Activated naive CD8-positive, alpha-beta T cell treated with anti-CD3 and anti-CD28 coated beads, Interleukin-2, amount 50 U/mL, for 24 hours (primary cell): ENCODE data around the gene CERS6.
"Not testable (repeated sequence)": the region's sequence is repeated elsewhere in the genome, so short reads cannot be mapped to it uniquely, and the experiment has no call there.

Experiments
- ATAC-seq: fragments of 150-1000 bp; cut with Tn5 transposase; one replicate; pipeline ENCODE4 v1.10.0; 2021
- DNase-seq: peaks from one replicate; pipeline ENCODE4 v3.0.0; 2021
- H3K27ac Mint-ChIP-seq: one replicate; pipeline ENCODE4 v1.8.0; 2021; ENCODE audit warnings: mild to moderate bottlenecking, mixed read lengths
- H3K27me3 Mint-ChIP-seq: one replicate; pipeline ENCODE4 v1.8.0; 2021; ENCODE audit warnings: mixed read lengths
- H3K36me3 Mint-ChIP-seq: one replicate; pipeline ENCODE4 v1.8.0; 2021; ENCODE audit warnings: low read depth, mixed read lengths
- H3K4me1 Mint-ChIP-seq: one replicate; pipeline ENCODE4 v1.8.0; 2021; ENCODE audit warnings: mixed read lengths
- H3K4me3 Mint-ChIP-seq: one replicate; pipeline ENCODE4 v1.8.0; 2021; ENCODE audit warnings: mild to moderate bottlenecking, moderate library complexity, mixed read lengths
- H3K9me3 Mint-ChIP-seq: one replicate; pipeline ENCODE4 v1.8.0; 2021; ENCODE audit warnings: mixed read lengths

The CERS6 gene

DNA sequence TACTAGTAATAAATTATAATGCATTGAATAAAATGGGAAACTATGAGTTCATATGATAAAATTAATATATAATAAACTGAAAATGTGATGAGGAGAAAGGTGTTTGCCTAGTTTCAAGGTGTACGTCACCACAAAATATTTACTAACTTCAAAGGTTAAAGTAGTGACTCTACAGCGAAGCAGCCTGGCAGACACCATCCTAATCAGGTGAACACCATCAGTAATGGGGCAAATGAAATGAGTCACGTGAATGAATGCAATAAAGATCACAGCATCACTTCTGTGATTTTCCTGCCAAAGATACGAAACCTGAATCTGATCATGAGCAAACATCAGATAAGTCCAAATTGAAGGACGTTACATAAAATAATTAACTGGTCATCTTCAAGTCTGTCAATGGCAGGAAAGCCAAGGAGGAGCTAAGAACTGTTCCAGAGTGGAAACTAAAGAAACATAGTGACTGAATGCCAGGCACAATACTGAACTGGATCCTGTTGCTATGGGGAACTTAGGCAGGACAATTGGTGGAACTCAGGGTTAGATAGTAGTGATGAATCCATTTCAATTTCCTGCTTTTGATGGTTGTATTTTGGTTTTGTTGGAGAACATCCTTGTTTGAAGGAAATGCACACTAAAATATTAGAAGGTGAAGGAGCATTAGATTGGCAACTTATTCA is 334.3 kb downstream of the CERS6 start:
- Mint-ChIP-seq H3K36me3 (no peaks in the 10 kb centered on the region), H3K4me3 (no peak overlapping the region), H3K27ac (no peak overlapping the region), H3K27me3 (no peaks in the 10 kb centered on the region), H3K9me3 (peaks cover 3% of the 10 kb centered on the region), H3K4me1 (no peaks in the 10 kb centered on the region)
- no peak for ATAC-seq
- DNase-seq, result no peak

DNA sequence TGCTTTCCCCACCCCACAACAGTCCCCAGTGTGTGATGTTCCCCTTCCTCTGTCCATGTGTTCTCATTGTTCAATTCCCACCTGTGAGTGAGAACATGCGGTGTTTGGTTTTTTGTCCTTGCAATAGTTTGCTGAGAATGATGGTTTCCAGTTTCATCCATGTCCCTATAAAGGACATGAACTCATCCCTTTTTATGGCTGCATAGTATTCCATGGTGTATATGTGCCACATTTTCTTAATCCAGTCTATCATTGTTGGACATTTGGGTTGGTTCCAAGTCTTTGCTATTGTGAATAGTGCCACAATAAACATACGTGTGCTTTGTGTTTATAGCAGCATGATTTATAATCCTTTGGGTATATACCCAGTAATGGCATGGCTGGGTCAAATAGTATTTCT is 335.1 kb downstream of the CERS6 start:
- not testable (repeated sequence) for H3K27ac Mint-ChIP-seq, ATAC-seq, H3K4me3 Mint-ChIP-seq, H3K27me3 Mint-ChIP-seq, DNase-seq, H3K4me1 Mint-ChIP-seq, H3K9me3 Mint-ChIP-seq, H3K36me3 Mint-ChIP-seq

DNA sequence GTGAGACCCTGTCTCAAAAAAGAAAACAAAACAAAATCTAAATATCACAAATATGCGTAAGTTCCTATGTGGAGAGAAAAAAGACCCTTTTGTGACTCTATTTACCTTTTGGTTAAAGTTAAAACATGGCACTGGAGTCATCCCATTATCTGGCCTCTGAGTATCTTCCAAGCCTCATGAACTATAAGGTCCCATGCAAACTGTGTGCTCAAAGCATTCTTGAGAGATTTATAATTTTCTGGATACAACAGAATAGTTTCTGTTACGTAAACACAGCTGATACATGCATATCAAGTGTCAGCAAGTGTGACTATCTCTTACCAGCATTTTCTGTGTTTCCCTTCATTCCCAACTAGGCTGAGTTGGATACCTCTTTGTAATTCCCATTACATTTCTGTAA is 337.5 kb downstream of the CERS6 start:
- Mint-ChIP-seq H3K9me3 (peaks cover 2% of the 10 kb centered on the region), H3K27ac (no peak overlapping the region), H3K27me3 (no peaks in the 10 kb centered on the region), H3K36me3 (no peaks in the 10 kb centered on the region), H3K4me1 (no peaks in the 10 kb centered on the region), H3K4me3 (no peak overlapping the region)
- ATAC-seq, result no peak
- DNase-seq, result no peak

DNA sequence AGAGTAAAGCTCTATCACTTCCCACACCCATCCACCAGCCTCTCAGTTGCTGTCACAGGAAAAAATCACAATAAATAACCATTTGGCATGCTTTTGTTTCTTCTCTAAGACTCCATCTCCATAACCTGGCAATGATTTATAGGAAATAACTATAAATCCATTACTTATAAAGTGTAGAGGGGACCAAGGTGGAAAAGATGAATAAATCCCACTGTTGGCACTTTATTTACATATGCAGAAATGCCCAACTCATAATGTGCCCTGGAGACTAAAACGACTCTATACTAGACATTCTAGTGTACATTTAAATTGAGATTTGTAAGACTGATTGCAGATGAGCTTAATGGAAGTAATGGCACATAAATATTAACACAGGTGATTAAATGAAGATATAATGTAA is 338.9 kb downstream of the CERS6 start:
- no peaks in the 10 kb centered on the region for H3K9me3 Mint-ChIP-seq
- no peaks in the 10 kb centered on the region for H3K4me1 Mint-ChIP-seq
- no peaks in the 10 kb centered on the region for H3K27me3 Mint-ChIP-seq
- no peak for DNase-seq
- ATAC-seq, result no peak
- H3K4me3 Mint-ChIP-seq, result no peak overlapping the region
- no peaks in the 10 kb centered on the region for H3K36me3 Mint-ChIP-seq
- no peak overlapping the region for H3K27ac Mint-ChIP-seq

DNA sequence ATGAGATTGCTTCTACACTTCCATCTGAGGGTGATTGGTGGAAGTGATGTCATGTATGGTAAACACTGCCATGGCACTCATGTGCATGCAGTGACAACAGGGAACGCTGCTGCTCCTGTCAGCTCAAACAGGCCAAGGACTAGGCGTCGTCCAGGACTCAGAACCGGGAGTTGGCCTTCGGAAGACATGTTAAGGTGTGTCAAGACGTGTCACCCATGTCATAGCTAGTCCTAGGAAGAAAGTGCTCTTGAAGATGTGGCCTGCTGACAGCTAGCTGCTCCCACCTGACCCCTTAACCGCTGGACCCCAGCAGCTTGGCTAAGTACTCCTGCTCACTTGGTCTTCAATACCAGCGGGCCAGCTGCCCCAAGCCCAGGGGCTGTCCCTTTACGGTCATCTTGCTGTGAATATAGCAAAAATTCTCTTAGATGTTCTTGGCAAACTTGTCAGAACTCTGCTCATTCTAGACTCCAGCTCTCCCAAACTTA is 340.1 kb downstream of the CERS6 start:
- no peak for ATAC-seq
- H3K36me3 Mint-ChIP-seq, result no peaks in the 10 kb centered on the region

DNA sequence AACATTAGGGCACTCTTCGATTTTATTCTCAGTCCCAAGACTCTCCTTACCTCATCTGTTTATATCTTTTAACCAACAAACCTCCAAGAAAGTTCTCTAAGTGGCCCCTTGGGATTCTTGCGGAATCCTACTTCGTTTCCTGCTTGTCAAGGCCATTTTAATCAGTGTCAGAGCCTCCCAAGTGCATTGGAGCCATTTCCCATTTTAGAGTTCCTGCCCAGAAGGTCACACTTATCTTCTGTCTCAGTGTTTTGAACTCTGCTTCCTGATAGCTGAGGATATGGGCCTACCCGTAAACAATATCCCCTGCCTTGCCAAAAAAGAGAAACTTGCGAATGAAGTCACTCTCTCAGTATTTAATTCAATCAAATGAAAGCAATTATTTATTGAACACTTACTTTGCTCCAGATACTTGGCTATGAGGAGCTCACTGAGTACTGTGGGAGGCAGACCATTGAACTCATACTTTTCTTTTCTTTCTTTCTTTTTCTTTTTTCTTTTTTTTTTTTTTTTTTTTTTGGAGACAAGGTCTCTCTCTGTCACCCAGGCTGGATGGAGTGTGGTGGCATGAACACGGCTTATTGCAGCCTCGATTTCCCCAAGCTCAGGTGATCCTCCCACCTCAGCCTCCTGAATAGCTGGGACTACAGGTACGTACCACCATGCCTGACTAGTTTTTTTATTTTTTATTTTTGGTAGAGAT is 340.7 kb downstream of the CERS6 start:
- no peaks in the 10 kb centered on the region for H3K27me3 Mint-ChIP-seq
- ATAC-seq (no peak), DNase-seq (no peak)
- H3K27ac Mint-ChIP-seq, result no peak overlapping the region
- H3K4me3 Mint-ChIP-seq, result no peak overlapping the region
- no peaks in the 10 kb centered on the region for H3K36me3 Mint-ChIP-seq
- H3K9me3 Mint-ChIP-seq, result no peaks in the 10 kb centered on the region
- no peaks in the 10 kb centered on the region for H3K4me1 Mint-ChIP-seq

More for the DNA sequence above, 340.1 kb downstream of the CERS6 start:
- no peaks in the 10 kb centered on the region for H3K27me3 Mint-ChIP-seq
- no peak for DNase-seq
- no peak overlapping the region for H3K4me3 Mint-ChIP-seq
- no peaks in the 10 kb centered on the region for H3K4me1 Mint-ChIP-seq
- H3K9me3 Mint-ChIP-seq, result no peaks in the 10 kb centered on the region
- no peak overlapping the region for H3K27ac Mint-ChIP-seq

DNA sequence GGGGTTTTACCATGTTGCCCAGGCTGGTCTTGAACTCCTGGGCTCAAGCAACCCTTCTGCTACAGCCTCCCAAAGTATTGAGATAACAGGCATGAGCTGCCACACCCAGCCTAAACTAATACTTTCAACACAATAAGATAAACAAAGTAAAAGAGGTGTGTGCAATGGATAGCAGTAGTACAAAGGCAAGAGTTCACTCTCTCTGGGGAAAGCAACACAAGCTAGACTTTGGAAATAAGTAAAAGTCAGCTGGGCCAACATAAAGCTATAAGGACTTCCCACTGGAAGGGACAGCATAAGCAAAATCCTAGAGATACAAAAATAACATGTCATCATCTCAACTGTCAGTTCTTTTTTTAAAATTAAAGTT is 341.2 kb downstream of the CERS6 start:
- Mint-ChIP-seq H3K27ac (no peak overlapping the region), H3K4me3 (no peak overlapping the region), H3K9me3 (no peaks in the 10 kb centered on the region), H3K4me1 (no peaks in the 10 kb centered on the region), H3K27me3 (no peaks in the 10 kb centered on the region), H3K36me3 (no peaks in the 10 kb centered on the region)
- DNase-seq (no peak), ATAC-seq (no peak)

DNA sequence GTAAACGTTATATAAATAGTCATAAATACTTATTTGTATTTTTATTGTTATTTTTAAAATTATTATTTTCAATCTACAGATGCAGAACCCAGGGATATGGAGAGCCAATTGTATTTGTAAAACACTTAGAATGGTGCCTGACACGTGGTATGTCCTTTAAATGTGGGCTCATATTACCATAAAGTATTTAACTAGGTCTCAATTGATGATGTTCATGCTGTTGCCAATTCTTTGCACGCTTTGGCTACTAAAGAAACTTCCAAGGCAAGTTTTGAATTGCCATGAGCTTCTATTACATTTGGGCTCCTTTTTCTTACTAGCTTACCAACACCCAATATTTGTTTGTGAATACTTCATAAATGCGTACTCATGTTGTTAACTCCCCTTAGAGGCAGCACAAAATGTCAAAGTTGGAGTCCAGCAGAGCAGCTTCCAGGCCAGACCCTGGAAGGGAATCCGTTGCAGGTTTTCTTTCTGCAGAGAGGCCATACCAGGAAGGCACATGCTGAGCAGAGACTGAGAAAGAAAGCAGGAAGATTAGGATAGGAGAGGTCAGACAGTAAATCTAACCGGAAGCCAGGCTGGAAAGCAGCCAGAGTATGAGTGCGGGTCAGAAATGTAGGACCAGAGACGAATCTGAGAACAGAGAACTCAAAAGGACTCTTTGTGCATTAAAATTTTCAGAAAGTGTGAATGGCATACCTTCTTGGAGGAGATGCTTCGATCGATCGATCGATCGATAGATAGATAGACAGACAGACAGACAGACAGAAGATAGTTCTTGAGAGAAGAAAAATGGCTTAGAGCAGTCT is 342.2 kb downstream of the CERS6 start:
- H3K4me1 Mint-ChIP-seq, result no peaks in the 10 kb centered on the region
- no peak overlapping the region for H3K27ac Mint-ChIP-seq
- no peaks in the 10 kb centered on the region for H3K9me3 Mint-ChIP-seq
- DNase-seq (no peak), ATAC-seq (no peak)
- H3K36me3 Mint-ChIP-seq, result no peaks in the 10 kb centered on the region
- H3K4me3 Mint-ChIP-seq, result no peak overlapping the region
- H3K27me3 Mint-ChIP-seq, result no peaks in the 10 kb centered on the region

DNA sequence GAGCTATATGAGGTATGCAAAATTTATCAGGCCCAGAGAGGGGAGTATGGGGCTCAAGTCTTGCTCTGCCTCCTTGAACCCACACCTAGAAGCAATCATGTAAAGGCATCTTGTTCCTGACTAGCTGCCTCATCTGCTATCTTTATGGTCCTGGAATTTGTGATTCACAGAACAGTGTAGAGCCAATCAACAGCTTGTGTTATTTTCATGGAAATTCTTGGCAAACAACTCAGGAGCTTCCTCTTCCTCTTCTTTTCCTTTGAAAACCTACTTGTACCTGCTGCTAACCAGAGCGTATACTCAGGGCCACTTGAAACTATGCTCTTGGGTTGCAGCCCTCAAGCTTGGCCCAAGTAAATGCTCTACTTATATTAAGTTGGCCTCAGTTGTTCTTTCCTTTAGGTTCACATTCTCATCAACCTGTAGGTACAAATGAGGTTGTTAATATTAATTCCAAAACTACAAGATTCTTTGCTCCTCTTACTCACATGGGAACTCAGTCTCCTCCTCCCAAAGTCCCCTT is 342.9 kb downstream of the CERS6 start:
- Mint-ChIP-seq H3K27ac (no peak overlapping the region), H3K4me1 (no peaks in the 10 kb centered on the region), H3K4me3 (no peak overlapping the region), H3K27me3 (no peaks in the 10 kb centered on the region), H3K9me3 (no peaks in the 10 kb centered on the region), H3K36me3 (no peaks in the 10 kb centered on the region)
- ATAC-seq (no peak), DNase-seq (no peak)

DNA sequence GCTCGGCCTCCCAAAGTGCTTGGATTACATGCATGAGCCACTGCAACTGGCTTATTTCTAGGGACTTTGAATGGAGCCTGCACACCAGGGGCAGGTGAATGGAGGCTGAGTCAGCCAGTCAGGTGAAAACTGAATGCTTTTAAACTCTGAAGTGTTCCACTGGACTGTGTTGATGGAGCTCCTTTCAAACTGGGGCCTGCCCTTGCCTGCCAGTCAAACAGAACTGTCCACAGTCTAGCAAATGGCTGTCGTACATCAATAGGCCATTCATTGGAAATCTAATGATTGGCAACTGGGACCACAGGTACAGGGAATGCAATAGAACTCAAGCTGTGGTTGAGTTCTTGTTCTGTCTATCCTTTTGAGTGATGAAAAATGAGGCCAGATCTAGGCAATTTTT is 345.4 kb downstream of the CERS6 start:
- no peak overlapping the region for H3K4me3 Mint-ChIP-seq
- H3K4me1 Mint-ChIP-seq, result no peaks in the 10 kb centered on the region
- ATAC-seq, result no peak
- H3K36me3 Mint-ChIP-seq, result no peaks in the 10 kb centered on the region
- H3K27ac Mint-ChIP-seq, result no peak overlapping the region
- DNase-seq, result no peak
- H3K27me3 Mint-ChIP-seq, result no peaks in the 10 kb centered on the region
- no peaks in the 10 kb centered on the region for H3K9me3 Mint-ChIP-seq

DNA sequence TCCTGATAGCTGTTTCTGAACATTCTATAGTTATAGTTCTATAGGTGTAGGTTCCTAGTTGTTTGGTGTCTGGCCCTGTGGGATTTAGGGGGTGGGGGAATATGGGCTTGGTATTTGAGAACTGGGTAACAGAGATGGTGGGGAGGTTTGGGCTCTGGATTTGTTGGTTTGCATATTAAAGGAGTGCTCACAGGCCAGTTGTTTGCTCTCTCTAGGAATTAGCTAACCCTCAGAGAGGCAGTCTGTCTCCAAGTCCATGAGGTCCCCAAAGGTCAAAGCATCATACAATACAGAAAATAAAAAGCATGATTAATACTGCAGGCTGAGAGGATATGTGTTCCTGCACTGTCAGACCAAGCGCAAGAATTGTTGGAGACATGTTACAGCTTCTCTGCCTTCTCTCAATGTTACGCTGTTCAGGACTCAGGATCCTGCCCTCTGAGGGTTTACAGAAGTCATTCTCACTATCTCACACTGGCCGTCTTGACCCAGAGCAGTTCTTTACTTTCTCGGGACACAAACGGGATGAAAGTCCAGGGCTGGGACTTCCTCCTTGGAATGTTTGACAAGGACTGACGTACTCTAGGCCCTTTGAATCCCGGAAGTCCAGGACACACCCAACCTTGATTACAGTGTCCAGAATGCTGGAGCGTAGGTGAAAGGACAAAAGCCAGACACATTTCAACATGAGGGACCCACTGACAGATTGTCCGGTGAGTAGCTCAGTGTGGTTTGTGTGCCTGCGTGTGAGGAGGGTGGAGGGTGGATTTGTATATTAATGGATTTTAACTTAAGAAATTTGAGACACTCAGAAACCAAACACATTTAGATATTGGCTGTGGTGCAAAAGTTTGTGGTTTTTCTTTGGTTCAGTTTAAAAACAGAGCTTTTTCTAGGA is 346.1 kb downstream of the CERS6 start, which contains the start of gene NOSTRIN:
Gene NOSTRIN (plus strand): TSS at position 677 of the 898 bp plus-strand sequence. CDS start 10 bp downstream, at position 687.
- no peaks in the 10 kb centered on the region for H3K36me3 Mint-ChIP-seq
- no peaks in the 10 kb centered on the region for H3K9me3 Mint-ChIP-seq
- no peak within 1 kb of the TSS for H3K4me3 Mint-ChIP-seq
- ATAC-seq, result no peak
- H3K27me3 Mint-ChIP-seq, result no peaks in the 10 kb centered on the region
- no peaks in the 10 kb centered on the region for H3K4me1 Mint-ChIP-seq
- H3K27ac Mint-ChIP-seq, result no peak within 1 kb of the TSS
- DNase-seq, result no peak

DNA sequence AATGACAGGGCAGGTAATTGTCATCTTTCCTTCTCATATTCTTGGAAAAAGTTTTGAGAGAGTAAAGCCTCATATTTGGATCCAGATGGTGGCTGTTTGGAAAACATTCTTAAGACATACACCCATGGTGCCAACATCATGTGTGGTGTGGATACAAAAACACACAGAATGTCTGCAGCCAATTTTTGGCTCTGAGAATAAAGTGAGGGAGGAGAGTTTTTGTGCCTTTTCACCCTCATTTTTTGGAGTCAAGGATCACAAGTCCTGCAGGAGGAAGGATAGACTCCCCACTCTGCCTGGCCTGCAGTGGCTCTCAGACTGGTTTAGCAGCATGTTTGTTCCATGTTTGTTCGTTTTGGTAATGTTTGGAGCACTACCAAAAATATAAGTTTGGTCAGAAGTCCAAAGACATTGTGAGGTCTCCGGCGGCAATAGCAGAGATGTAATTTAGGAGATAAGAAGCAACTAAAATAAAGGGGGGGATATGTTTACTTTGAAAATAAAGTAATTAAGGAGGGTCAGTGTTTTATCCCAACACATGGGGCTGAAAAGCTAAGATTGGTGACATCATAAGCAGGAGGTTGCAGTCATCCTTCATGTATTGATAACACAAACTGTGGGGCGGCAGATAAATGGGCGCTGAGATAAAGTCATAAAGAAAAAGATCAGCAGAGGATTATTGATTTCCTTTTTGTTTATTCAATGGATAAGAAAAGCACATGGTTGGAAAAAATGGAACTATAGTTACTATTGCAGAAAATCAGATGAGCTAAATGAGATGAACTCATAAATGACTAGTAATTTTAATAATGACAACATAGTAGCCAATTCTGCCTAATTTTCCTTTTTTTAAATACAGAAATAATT is 347.0 kb downstream of the CERS6 start:
- H3K27me3 Mint-ChIP-seq, result no peaks in the 10 kb centered on the region
- ATAC-seq, result no peak
- no peaks in the 10 kb centered on the region for H3K9me3 Mint-ChIP-seq
- H3K36me3 Mint-ChIP-seq, result no peaks in the 10 kb centered on the region
- H3K4me1 Mint-ChIP-seq, result no peaks in the 10 kb centered on the region
- no peak overlapping the region for H3K27ac Mint-ChIP-seq
- H3K4me3 Mint-ChIP-seq, result no peak overlapping the region
- DNase-seq, result no peak

DNA sequence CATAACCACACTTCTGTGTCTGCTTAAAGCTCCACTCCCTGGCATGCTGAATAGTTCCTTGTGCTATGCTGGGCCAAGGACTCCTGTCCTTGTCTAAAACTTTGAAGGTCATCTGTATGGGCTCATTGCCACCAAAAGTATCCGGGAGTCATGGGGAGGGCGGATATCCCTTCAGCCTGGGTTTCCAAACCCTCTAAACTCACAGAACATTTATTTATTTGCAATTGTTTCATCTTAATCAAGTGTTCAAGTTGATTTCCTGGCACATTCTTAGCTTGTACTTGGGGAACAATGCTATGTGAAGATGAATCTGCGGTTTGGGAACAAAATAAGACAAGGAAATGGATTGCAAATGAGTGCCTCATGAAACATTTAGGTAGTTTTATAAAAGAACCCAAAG is 348.1 kb downstream of the CERS6 start:
- Mint-ChIP-seq H3K4me1 (no peaks in the 10 kb centered on the region), H3K36me3 (no peaks in the 10 kb centered on the region), H3K9me3 (no peaks in the 10 kb centered on the region), H3K27me3 (no peaks in the 10 kb centered on the region), H3K4me3 (no peak overlapping the region), H3K27ac (no peak overlapping the region)
- ATAC-seq, result no peak
- no peak for DNase-seq
